Upper lobe of right lung (tissue), 1 donor: ENCODE measurements around the gene DLX2. TPM values are rescaled to one million over a fixed set of nuclear protein-coding genes. Genes with fewer than 3 reads are reported as not detected.

Source experiments
- ATAC-seq: fragments of 200-7000 bp; cut with Tn5 transposase; one replicate; pipeline ENCODE4 v1.9.1; 2020; ENCODE audit warnings: mild to moderate bottlenecking, moderate library complexity
- DNase-seq: peaks from one replicate; pipeline ENCODE4 v3.0.0-alpha.2; 2020
- H3K27ac ChIP-seq: fragments of 200-600 bp; one replicate; pipeline ENCODE4 v1.8.0; 2022
- H3K27me3 ChIP-seq: fragments of 200-600 bp; one replicate; pipeline ENCODE4 v1.8.0; 2022; ENCODE audit warnings: mild to moderate bottlenecking
- H3K36me3 ChIP-seq: fragments of 200-600 bp; one replicate; pipeline ENCODE4 v1.8.0; 2022
- H3K4me1 ChIP-seq: fragments of 200-600 bp; one replicate; pipeline ENCODE4 v1.8.0; 2022
- H3K4me3 ChIP-seq: fragments of 200-600 bp; one replicate; pipeline ENCODE4 v1.8.0; 2022; ENCODE audit warnings: mild to moderate bottlenecking
- H3K9me3 ChIP-seq: fragments of 200-600 bp; one replicate; pipeline ENCODE4 v1.8.0; 2022
- CTCF ChIP-seq: fragments of 200-600 bp; IDR thresholded peaks from one replicate; pipeline ENCODE4 v1.8.0; 2022; ENCODE audit warnings: antibody characterized with exemption
- intact Hi-C: fragments of 100-400 bp; cut with DNase I; formaldehyde crosslinking; loops from one replicate; pipeline ENCODE4 v1.11.0; 2022
- total RNA-seq: library from RNA; stranded (reverse); fragmentation: NEBNext Ultra II Directional; extraction: Animal tissue kit (Norgen Biotek cat#: 25700); gene quantifications from one replicate; pipeline ENCODE4 v1.2.1, GENCODE V29; 2021
- donor health status: DM: no; HTN: yes; CAD: no; lungs with severe emphysema.

Gene DLX2
- total RNA-seq, 1 donor from 2014 or later = not detected

DNA sequence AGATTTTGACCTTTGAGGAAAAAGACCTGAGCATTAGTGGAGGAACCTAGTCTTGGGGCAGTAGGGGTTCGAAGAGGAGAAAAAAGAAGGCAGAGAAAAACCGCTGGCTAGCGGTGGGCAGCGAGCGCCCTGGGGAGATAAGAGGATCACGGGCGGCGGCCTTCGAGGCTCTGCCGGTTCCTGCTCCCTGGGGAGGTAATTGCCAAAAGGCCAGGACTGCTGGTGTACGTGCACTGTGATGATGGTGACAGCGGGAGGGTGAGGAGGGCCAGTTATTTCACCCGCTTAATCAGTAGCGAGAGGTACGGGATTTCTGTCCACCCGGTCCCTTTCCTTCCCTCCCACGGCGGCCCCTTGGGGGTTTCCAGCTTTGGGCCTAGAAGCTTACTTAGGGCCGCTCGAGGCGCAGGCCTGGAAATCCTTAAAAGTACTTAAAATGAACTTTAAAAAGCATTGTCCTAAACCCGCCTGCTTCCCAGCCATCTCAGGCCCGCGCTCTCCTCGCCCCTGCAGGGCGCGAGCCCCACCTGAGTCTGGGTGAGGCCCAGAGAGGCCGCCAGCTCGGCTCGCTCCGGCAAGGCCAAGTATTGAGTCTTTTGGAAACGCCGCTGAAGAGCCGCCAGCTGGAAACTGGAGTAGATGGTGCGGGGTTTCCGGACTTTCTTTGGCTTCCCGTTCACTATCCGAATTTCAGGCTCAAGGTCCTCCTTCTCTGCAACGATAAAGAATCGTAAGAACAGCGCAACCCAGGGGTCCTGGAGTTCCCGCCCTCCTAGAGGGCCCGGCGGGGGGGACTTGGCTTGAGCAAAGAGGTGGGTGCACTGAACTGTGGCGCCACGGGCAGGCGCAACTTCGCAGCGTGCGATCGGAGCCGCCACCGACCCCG is 1.5 kb downstream of the DLX2 start:
- H3K9me3 ChIP-seq = no peaks in the 10 kb centered on the region
- ATAC-seq = no peak
- H3K36me3 ChIP-seq = no peaks in the 10 kb centered on the region
- no peak for DNase-seq
- H3K27ac ChIP-seq = no peak overlapping the region
- peaks cover 55% of the 10 kb centered on the region for H3K4me1 ChIP-seq
- no peak overlapping the region for H3K4me3 ChIP-seq
- H3K27me3 ChIP-seq = peaks cover 100% of the 10 kb centered on the region
- no peak for TF ChIP-seq CTCF
- intact Hi-C loops = no loop called here

DNA sequence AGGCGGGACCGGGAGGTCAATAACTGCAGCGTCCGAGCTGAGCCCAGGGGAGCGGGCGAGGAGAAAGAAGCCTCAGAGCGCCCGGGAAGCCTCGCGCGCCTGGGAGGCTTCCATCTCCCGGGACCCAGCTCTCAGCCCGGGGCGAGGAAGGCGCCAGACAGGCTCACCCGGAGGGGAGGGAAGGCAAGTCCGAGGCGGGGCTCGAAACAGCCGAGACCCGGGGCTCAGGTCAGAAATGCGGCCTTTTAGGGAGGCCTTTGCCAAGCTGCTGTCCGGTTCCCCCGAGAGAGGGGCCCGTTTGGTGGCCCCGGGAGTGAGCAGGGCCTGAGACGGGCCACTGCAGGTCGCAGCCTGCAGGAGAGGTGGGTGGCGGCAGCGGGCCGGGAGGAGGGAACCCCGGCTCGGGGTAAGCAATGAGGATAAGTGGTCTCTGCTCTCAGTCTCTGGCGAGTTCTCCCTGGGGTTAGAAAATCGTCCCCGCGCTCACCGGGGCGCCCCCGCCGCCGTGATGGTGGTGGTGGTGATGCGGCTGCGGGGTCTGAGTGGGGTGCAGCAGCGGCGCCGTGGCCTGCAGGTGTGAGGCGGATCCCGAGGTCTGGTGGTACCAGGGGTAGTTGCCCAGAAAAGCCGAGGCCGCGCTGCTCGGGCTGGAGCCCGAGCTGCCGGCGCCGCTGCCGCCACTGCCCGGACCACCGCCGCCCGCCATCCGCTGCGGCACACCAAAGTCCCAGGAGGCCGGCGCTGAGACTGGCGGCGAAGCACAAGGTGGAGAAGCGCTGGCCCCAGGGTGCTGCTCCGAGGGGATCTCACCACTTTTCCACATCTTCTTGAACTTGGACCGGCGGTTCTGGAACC is 2.4 kb downstream of the DLX2 start:
- H3K4me1 ChIP-seq = peaks cover 60% of the 10 kb centered on the region
- H3K27me3 ChIP-seq = peaks cover 100% of the 10 kb centered on the region
- H3K9me3 ChIP-seq = no peaks in the 10 kb centered on the region
- intact Hi-C loops = no loop called here
- TF ChIP-seq CTCF = no peak
- DNase-seq (no peak), ATAC-seq (no peak)
- no peak overlapping the region for H3K4me3 ChIP-seq
- H3K36me3 ChIP-seq = no peaks in the 10 kb centered on the region
- no peak overlapping the region for H3K27ac ChIP-seq

DNA sequence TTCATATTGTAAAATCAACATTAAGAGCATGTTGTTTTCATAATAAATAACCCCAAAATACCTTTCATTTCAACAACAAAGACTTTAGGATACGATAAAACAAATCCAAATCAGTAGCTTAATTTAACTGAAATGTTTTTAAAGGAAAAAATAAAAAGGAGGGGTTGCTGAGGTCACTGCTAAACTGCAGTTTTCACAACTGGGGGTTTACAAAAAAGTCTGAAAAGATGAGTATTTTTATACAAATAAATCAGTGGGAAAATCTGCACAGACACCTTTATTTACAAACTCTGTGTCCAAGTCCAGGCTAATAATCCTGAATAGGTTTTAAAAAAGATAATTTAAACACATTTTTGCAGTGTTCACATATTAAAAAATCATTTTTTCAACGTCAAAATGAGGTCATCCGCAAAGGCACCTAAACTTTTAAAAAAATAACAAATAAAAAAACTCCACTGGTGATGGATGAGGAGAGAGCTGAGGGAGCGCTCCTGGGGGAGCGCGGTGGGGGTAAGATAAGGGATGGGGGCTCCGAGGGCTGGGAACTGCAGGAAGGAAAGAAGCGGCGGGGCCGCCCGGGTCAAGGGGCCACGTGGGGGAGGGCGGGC is 3.1 kb downstream of the DLX2 start:
- Histone ChIP-seq H3K4me3 (no peak overlapping the region), H3K36me3 (no peaks in the 10 kb centered on the region), H3K9me3 (no peaks in the 10 kb centered on the region), H3K4me1 (peaks cover 67% of the 10 kb centered on the region), H3K27me3 (peaks cover 100% of the 10 kb centered on the region), H3K27ac (no peak overlapping the region)
- TF ChIP-seq CTCF = no peak
- no peak for ATAC-seq
- intact Hi-C loops = no loop called here
- no peak for DNase-seq

DNA sequence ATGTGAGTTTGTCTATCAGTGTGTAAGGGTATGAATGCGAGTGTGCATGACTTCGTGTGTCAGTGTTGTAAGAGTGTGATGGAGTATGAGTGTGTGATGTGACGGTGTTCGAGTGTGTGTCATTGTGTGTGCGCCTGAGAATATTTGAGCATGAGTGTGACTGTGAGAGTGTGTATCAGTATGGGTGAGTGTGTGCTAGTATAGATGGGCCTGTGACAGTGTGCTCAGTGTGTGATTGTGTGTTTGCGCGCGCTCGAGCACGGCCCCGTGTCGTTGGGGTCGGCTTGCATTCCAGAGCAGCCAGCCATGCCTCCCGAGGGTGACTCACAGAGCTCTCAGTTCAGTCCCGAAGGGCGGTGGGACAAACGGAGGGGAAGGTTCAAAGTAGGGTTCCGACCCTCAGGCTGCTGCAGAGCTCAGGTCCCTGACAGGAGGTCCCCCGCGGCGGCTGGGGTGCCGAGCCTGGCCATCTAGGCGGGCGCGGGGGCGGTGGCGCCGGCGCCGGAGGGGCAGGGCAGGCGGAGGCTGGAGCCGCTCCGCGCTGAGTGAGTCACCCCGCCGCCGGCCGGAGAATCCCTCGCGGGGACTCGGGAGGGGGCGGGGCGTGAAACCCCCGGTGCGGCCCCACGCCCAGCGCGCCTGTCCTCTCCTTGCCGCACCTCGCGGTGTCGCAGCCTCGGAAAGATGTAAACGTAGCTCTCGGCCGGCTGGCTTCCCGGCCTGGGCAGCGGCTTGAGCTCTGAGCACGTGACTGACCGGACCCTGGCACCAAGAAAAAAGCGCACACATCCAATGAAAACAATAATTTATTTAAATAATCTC is 3.8 kb downstream of the DLX2 start:
- no peak for TF ChIP-seq CTCF
- intact Hi-C loops = no loop called here
- H3K27ac ChIP-seq = no peak overlapping the region
- DNase-seq = no peak
- peaks cover 73% of the 10 kb centered on the region for H3K4me1 ChIP-seq
- peak overlapping the region; percentile 36 for H3K4me3 ChIP-seq
- H3K9me3 ChIP-seq = no peaks in the 10 kb centered on the region
- peaks cover 100% of the 10 kb centered on the region for H3K27me3 ChIP-seq
- H3K36me3 ChIP-seq = no peaks in the 10 kb centered on the region
- peak; percentile 27 for ATAC-seq

GRCh38 chr2:172098287-172098649 is 4.4 kb downstream of the DLX2 start:
- DNase-seq = no peak
- intact Hi-C loops = no loop called here
- Histone ChIP-seq H3K36me3 (no peaks in the 10 kb centered on the region), H3K4me1 (peaks cover 68% of the 10 kb centered on the region), H3K9me3 (no peaks in the 10 kb centered on the region), H3K27ac (no peak overlapping the region), H3K27me3 (peaks cover 100% of the 10 kb centered on the region), H3K4me3 (no peak overlapping the region)
- TF ChIP-seq CTCF = no peak
- no peak for ATAC-seq
